Left ventricle myocardium inferior (tissue), 1 donor: Measurements from ENCODE around the gene DIAPH2. TPM values are rescaled to one million over a fixed set of nuclear protein-coding genes. Genes with fewer than 3 reads are reported as not detected.

Experiments
- DNase-seq: peaks from one replicate; pipeline ENCODE4 v3.0.0-alpha.2; 2020
- H3K27ac ChIP-seq: fragments of 200-600 bp; replicated peaks from 2 replicates; pipeline ENCODE4 v1.8.0; 2021
- H3K27me3 ChIP-seq: fragments of 200-600 bp; 2 replicates; pipeline ENCODE4 v1.8.0; 2021; ENCODE audit warnings: low read depth
- H3K36me3 ChIP-seq: fragments of 200-600 bp; 2 replicates; pipeline ENCODE4 v1.8.0; 2021
- H3K4me1 ChIP-seq: fragments of 200-600 bp; 2 replicates; pipeline ENCODE4 v1.8.0; 2021
- H3K4me3 ChIP-seq: fragments of 200-600 bp; 2 replicates; pipeline ENCODE4 v1.8.0; 2021; ENCODE audit warnings: mild to moderate bottlenecking, moderate library complexity
- H3K9me3 ChIP-seq: fragments of 200-600 bp; replicated peaks from 2 replicates; pipeline ENCODE4 v1.8.0; 2021
- CTCF ChIP-seq: fragments of 200-600 bp; IDR thresholded peaks from 2 replicates; pipeline ENCODE4 v1.8.0; 2021; ENCODE audit warnings: antibody characterized with exemption, mild to moderate bottlenecking, borderline replicate concordance
- intact Hi-C: fragments of 100-400 bp; cut with micrococcal nuclease; formaldehyde crosslinking; loops from one replicate; pipeline ENCODE4 v1.11.0; 2022
- total RNA-seq: library from RNA; stranded (reverse); fragmentation: NEBNext Ultra II Directional; extraction: Animal tissue kit (Norgen Biotek cat#: 25700); gene quantifications from one replicate; pipeline ENCODE4 v1.2.1, GENCODE V29; 2021
- donor health status: DM: no; HTN: yes; CAD: no; lungs with severe emphysema.

Gene DIAPH2
- total RNA-seq, 1 donor from 2014 or later = 9.3 TPM

DNA sequence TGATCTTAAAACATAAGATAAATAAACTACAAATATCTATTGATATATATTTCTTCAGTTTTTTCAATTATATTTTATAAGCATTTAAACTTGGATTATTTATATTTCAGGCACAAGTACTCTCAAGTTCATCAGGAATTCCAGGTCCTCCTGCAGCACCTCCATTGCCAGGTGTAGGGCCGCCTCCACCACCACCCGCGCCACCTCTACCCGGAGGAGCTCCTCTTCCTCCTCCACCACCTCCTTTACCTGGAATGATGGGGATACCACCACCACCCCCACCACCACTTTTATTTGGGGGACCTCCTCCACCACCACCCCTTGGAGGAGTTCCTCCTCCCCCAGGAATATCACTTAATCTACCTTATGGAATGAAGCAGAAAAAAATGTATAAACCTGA, 273.1 kb downstream of the DIAPH2 start:
- Histone ChIP-seq H3K4me3 (no peak overlapping the region), H3K9me3 (peaks cover 28% of the 10 kb centered on the region), H3K27me3 (no peaks in the 10 kb centered on the region), H3K4me1 (no peaks in the 10 kb centered on the region), H3K36me3 (peaks cover 38% of the 10 kb centered on the region), H3K27ac (no peak overlapping the region)
- no peak for DNase-seq
- TF ChIP-seq CTCF = no peak
- intact Hi-C loops = no loop called here

GRCh38 chrX:96971812-96972211, 287.2 kb downstream of the DIAPH2 start:
- H3K4me1 ChIP-seq = no peaks in the 10 kb centered on the region
- peaks cover 5% of the 10 kb centered on the region for H3K9me3 ChIP-seq
- H3K36me3 ChIP-seq = no peaks in the 10 kb centered on the region
- H3K27me3 ChIP-seq = no peaks in the 10 kb centered on the region
- no peak for TF ChIP-seq CTCF
- H3K4me3 ChIP-seq = no peak overlapping the region
- no peak for DNase-seq
- intact Hi-C loops = no loop called here
- H3K27ac ChIP-seq = no peak overlapping the region

- intact Hi-C loops = no loop called here
- no peaks in the 10 kb centered on the region for H3K36me3 ChIP-seq
Observed at GRCh38 chrX:96978906-96979305, 294.3 kb downstream of the DIAPH2 start.

DNA sequence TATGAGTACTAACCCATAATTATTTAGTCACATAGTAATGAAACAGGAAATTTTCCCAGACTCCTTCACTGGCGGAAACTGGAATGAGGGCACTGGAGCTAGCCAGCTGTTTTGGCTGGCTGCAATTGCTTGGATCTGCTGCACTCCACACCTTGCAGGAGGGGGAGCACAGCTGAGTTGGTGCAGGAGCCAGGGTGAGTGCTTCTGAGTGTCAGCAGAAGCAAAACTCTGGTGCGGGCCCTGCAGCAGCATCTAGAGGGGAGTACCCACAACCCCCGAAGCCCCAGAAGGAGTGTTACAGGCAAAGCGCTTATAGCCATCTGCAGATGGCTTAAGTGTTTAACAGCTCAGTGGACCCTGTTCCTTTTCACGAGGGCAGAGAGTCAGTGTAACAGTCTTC, 295.1 kb downstream of the DIAPH2 start:
- no peaks in the 10 kb centered on the region for H3K36me3 ChIP-seq
- intact Hi-C loops = no loop called here

More at GRCh38 chrX:96978906-96979305, 294.3 kb downstream of the DIAPH2 start:
- Histone ChIP-seq H3K4me1 (peaks cover 16% of the 10 kb centered on the region), H3K27me3 (no peaks in the 10 kb centered on the region), H3K4me3 (no peak overlapping the region), H3K9me3 (no peaks in the 10 kb centered on the region), H3K27ac (no peak overlapping the region)
- no peak for DNase-seq
- no peak for TF ChIP-seq CTCF

DNA sequence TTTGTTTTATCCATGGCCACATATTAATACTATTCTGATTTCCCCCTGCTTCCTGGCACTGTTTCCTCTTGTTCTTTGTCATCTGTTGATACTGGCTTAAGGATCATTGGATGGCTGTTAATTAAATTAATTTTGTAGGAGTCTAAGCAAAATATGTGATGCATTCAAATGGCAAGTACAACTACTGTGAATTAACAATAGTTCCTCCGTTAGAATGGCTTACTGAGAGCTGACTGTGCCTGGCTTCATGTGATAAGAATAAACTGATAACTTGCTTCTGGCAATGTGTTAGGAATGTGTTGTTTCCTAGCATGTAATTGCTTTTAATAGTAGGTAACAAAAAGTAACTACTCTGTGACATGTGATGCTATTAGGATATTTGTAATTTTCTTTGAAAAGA, 297.5 kb downstream of the DIAPH2 start:
- no peak for TF ChIP-seq CTCF
- Histone ChIP-seq H3K27ac (no peak overlapping the region), H3K4me1 (peaks cover 16% of the 10 kb centered on the region), H3K36me3 (no peaks in the 10 kb centered on the region), H3K9me3 (no peaks in the 10 kb centered on the region), H3K27me3 (no peaks in the 10 kb centered on the region), H3K4me3 (no peak overlapping the region)
- intact Hi-C loops = no loop called here
- DNase-seq = no peak

More for the DNA sequence above, 295.1 kb downstream of the DIAPH2 start:
- Histone ChIP-seq H3K9me3 (no peaks in the 10 kb centered on the region), H3K27me3 (no peaks in the 10 kb centered on the region), H3K27ac (no peak overlapping the region), H3K4me3 (no peak overlapping the region), H3K4me1 (peaks cover 16% of the 10 kb centered on the region)
- no peak for DNase-seq
- no peak for TF ChIP-seq CTCF

DNA sequence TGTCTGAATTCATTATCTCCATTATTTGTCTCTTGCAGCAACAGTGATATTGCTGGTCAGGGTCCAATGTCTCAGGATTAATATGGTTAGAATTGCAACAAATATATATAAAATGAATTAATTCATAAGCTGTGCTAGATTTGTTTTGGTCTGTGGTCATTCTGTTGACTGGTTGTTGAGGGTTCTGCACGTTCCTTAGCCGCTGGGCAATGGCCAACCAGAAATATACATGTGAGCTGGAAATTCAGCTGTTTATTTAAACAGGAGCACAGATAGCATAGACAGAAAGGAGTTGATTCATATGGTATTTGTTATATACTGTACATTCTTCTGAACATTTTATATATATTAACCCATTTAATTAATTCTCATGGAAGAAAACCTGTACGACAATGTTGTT, 299.9 kb downstream of the DIAPH2 start:
- no peak for TF ChIP-seq CTCF
- H3K4me3 ChIP-seq = no peak overlapping the region
- no peaks in the 10 kb centered on the region for H3K36me3 ChIP-seq
- H3K4me1 ChIP-seq = peaks cover 16% of the 10 kb centered on the region
- no peak for DNase-seq
- intact Hi-C loops = no loop called here
- no peak overlapping the region for H3K27ac ChIP-seq
- no peaks in the 10 kb centered on the region for H3K9me3 ChIP-seq
- no peaks in the 10 kb centered on the region for H3K27me3 ChIP-seq
